Pancreas (tissue), 10 donors: ENCODE data around the gene TANC2. TPM values are rescaled to one million over a fixed set of nuclear protein-coding genes. Genes with fewer than 3 reads are reported as not detected.

Experiments
- ATAC-seq, 4 donors: fragments of 200-7000 bp; cut with Tn5 transposase; one replicate each; pipeline versions ENCODE4 v1.8.0 to v1.9.1; 2020; ENCODE audit warnings: mild to moderate bottlenecking in 4 of 4, moderate library complexity in 4 of 4
- DNase-seq, 6 donors: peaks; one replicate each; pipeline ENCODE4 v3.0.0-alpha.2; 2020
- FAIRE-seq: peaks from 2 replicates; lab custom pipeline; 2012; peaks lifted over from hg19 to GRCh38; lab: Jason Lieb, UNC
- H3K27ac ChIP-seq, 4 donors: fragments of 200-600 bp; sonication (generic); 1 replicate in 3 of 4; 2 replicates in 1 of 4; pipeline versions ENCODE4 v1.5.0 to v1.8.0; 2020
- H3K27me3 ChIP-seq, 4 donors: fragments of 200-600 bp; one replicate each; pipeline ENCODE4 v1.8.0; 2021
- H3K36me3 ChIP-seq, 3 donors: fragments of 200-600 bp; sonication (generic) in 1 of 3; one replicate each; pipeline versions ENCODE4 v1.5.0 to v1.8.0; 2020 to 2021
- H3K4me1 ChIP-seq, 3 donors: fragments of 200-600 bp; one replicate each; pipeline ENCODE4 v1.8.0; 2021
- H3K4me3 ChIP-seq, 4 donors: fragments of 200-600 bp; sonication (generic) in 2 of 4; one replicate each; pipeline versions ENCODE4 v1.5.0 to v1.8.0; 2020 to 2021
- H3K9me3 ChIP-seq, 4 donors: fragments of 200-600 bp; one replicate each; pipeline ENCODE4 v1.8.0; 2021
- CTCF ChIP-seq, 4 donors: fragments of 200-600 bp; sonication (generic) in 3 of 4; IDR thresholded peaks; one replicate each; pipeline versions ENCODE4 v1.5.0 to v1.8.0; 2021; ENCODE audit warnings: antibody characterized with exemption in 4 of 4
- WGBS, 2 donors: extraction: QIAGEN DNeasy Blood & Tissue Kit; methylation state at CpG; one replicate each; pipeline ENCODE4 v1.1.7; 2013; 5-methylcytosine and 5-hydroxymethylcytosine counted together
- intact Hi-C, 3 donors: fragments of 100-400 bp; cut with DNase I; formaldehyde crosslinking; loops; one replicate each; pipeline versions ENCODE4 v1.11.1 to v1.14.2; 2022
- microRNA-seq, 2 donors: library from miRNA; unstranded; fragments of <30 nt; microRNA quantifications; one replicate each; pipeline versions ENCODE4 to v1.1.0, GENCODE V29; 2019 to 2020
- polyA plus RNA-seq, 2 donors: library from polyadenylated mRNA; stranded (reverse); fragments of 200-250 nt; gene quantifications; one replicate each; pipeline ENCODE4 v1.2.3, GENCODE V29; 2013
- total RNA-seq, 6 donors: library from RNA; stranded (reverse); fragmentation: NEBNext Ultra II Directional in 4 of 6; extraction: Animal tissue kit (Norgen Biotek cat#: 25700) in 4 of 6; gene quantifications; one replicate each; pipeline versions ENCODE4 v1.2.1 to v1.2.4, GENCODE V29; 2021 to 2023
- donor health status: healthy with polysubstance abuse.
- donor health status: DM: no; HTN: no; CAD: no; lungs with moderate emphysema.
- donor health status: DM: no; HTN: no; CAD: no.
- donor health status: control.
- donor health status: control.
- donor health status: Bipolar disorder and iron deficiency.
- donor health status: DM: yes; HTN: yes; CAD: no.
- donor health status: DM: no; HTN: no; CAD: no.
- donor health status: DM: no; HTN: no; CAD: no.
- donor health status: DM: yes; HTN: yes; CAD: no.

The TANC2 gene
- total and polyA plus RNA-seq, 8 donors, result 3.7 to 28.0 (median 10.9) TPM

- no peaks in the 10 kb centered on the region for H3K27me3 ChIP-seq
- TF ChIP-seq CTCF (IDR thresholded peaks at IDR 0.05), result no peak
- no peak overlapping the region for H3K27ac ChIP-seq
- ATAC-seq, result no peak
- intact Hi-C loops, result no loop called here
- no peak overlapping the region for H3K4me3 ChIP-seq
- FAIRE-seq, result no peak
- 94 to 95% methylated on average over 2 of the region's 2 CpGs for WGBS, 2 donors
- H3K36me3 ChIP-seq, result no peaks in the 10 kb centered on the region
- H3K4me1 ChIP-seq, result no peaks in the 10 kb centered on the region
- no peak for DNase-seq
- H3K9me3 ChIP-seq, result no peaks in the 10 kb centered on the region
Measured at GRCh38 chr17:63002625-63003024, 36.6 kb downstream of the TANC2 start.

GRCh38 chr17:63015824-63016223 lies 49.8 kb downstream of the TANC2 start:
- intact Hi-C loops, result no loop called here
- no peaks in the 10 kb centered on the region for H3K9me3 ChIP-seq

More at GRCh38 chr17:63015824-63016223, 49.8 kb downstream of the TANC2 start:
- TF ChIP-seq CTCF (IDR thresholded peaks at IDR 0.05), result no peak
- FAIRE-seq, result no peak
- Histone ChIP-seq H3K4me3 (no peak overlapping the region), H3K27ac (no peak overlapping the region), H3K36me3 (no peaks in the 10 kb centered on the region), H3K27me3 (no peaks in the 10 kb centered on the region), H3K4me1 (no peaks in the 10 kb centered on the region)
- WGBS, 2 donors, result 73 to 83% methylated on average over 4 of the region's 4 CpGs
- ATAC-seq, result no peak
- DNase-seq, result no peak

Small RNA genes within 50 kb of the gene (microRNA-seq; reads per million reads assigned to microRNA genes)
- 0 reads per million in 2 donors for gene MIR633

Other genes starting within 250 kb of the TANC2 start
- gene MARCHF10, start 157.9 kb upstream of the TANC2 start, total RNA-seq, result under 1 TPM in 3 of 6 donors, not detected in 3; 0.20 to 0.41 (median 0.23) TPM
- gene MARCHF10, start 157.9 kb upstream of the TANC2 start, polyA plus RNA-seq, result under 1 TPM; 0.42 to 0.77 TPM